Measurements from ENCODE around the gene ZFP62.
"Not testable (repeated sequence)": the region's sequence is repeated elsewhere in the genome, so short reads cannot be mapped to it uniquely, and the experiment has no call there.

ZFP62 gene

DNA sequence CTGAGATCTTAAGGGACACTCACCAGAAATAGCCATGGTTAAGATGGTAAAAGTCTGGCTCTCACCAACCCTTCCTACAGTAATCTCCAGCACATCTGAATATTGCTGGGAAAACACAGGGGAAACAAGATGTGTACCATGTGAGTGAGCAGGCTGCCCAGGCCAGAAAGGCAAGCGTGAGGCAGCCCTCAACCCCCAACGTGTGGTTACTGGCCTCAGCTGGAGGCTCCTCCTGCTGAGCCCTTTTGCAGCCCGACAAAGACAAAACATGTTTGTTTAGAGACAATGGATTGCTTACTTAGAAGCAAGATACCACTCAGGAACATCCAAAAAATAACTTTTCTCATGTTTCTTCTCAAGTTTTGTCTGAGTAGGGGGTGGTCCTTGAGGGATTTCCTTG is 16.6 kb downstream of the ZFP62 start:
- H3K9me3 ChIP-seq (replicated peaks in 1 of 11): peaks cover 21 to 47% (median 29%) of the 10 kb centered on the region in 11 experiments
- H3K27ac ChIP-seq: no peak overlapping the region
- H3K36me3 ChIP-seq: peaks cover 18 to 42% (median 25%) of the 10 kb centered on the region in 11 experiments
- H4K20me1 ChIP-seq: no peaks in the 10 kb centered on the region
- H3K9ac ChIP-seq: no peak overlapping the region
- no peak overlapping the region for H3K4me3 ChIP-seq
- no peaks in the 10 kb centered on the region for H3K4me1 ChIP-seq
- H3K27me3 ChIP-seq: no peaks in the 10 kb centered on the region
- no peak for TF ChIP-seq Cebpa-rat (IDR thresholded peaks at IDR 0.05)
- no peak overlapping the region for H3K4me2 ChIP-seq

DNA sequence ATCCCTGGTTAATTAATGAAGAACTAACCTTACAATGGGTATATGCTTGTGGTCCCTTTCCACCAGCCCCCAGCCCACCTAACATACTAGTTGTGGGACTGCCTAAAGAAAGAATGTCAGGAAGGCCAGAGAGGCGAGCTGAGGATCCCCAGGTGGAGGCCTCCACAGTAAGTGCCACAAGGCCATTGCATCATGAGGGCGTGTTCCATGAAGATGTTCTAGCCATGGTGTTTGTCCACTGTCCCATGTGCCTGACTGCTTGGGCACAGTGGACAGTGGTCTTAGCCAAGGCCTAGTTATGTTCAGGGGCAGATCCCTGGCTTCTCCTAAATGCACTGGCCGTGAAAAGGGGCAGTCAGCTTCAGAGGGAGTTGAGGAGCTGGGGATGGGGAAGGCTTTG is 21.1 kb downstream of the ZFP62 start:
- Histone ChIP-seq H3K9ac (no peak overlapping the region), H3K9me3 (replicated peaks in 1 of 11) (peaks cover 8 to 22% (median 14%) of the 10 kb centered on the region in 11 experiments; a peak in 20 of 22 replicates), H3K27ac (no peak overlapping the region), H3K4me1 (peaks cover 0 to 5% (median 0%) of the 10 kb centered on the region in 10 experiments; a peak in 2 of 20 replicates), H3K4me2 (no peak overlapping the region), H3K27me3 (no peaks in the 10 kb centered on the region), H4K20me1 (peaks cover 0 to 20% (median 0%) of the 10 kb centered on the region in 11 experiments; a peak in 3 of 22 replicates), H3K4me3 (no peak overlapping the region), H3K36me3 (peaks cover 12 to 42% (median 33%) of the 10 kb centered on the region in 11 experiments)
- no peak for TF ChIP-seq Cebpa-rat (IDR thresholded peaks at IDR 0.05)

DNA sequence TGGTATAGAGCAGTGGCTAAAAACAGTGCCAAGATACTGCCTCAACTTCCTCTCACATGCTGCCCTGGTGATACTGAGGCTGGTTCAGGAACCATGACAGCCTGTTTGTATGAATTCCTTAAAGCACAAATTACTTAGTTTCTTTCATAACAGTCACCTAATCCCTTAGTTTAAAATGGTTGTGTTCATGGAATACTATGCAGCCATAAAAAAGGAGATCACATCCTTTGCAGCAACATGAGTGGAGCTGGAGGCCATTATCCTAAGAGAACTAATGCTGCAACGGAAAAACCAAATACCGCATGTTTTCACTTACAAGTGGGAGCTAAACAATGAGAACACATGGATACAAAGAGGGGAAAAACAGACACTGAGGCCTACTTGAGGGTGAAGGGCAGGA is 21.8 kb downstream of the ZFP62 start:
- no peak overlapping the region for H3K4me2 ChIP-seq
- TF ChIP-seq Cebpa-rat (IDR thresholded peaks at IDR 0.05): no peak
- H3K36me3 ChIP-seq: peaks cover 19 to 49% (median 40%) of the 10 kb centered on the region in 11 experiments
- no peak overlapping the region for H3K9ac ChIP-seq
- H3K9me3 ChIP-seq (replicated peaks in 1 of 11): peaks cover 8 to 22% (median 14%) of the 10 kb centered on the region in 11 experiments; a peak in 20 of 22 replicates
- H3K4me1 ChIP-seq: peaks cover 0 to 12% (median 0%) of the 10 kb centered on the region in 10 experiments; a peak in 4 of 20 replicates
- peaks cover 0 to 27% (median 0%) of the 10 kb centered on the region in 11 experiments; a peak in 4 of 22 replicates for H4K20me1 ChIP-seq
- H3K4me3 ChIP-seq: no peak overlapping the region
- no peaks in the 10 kb centered on the region for H3K27me3 ChIP-seq
- H3K27ac ChIP-seq: no peak overlapping the region

- peaks cover 0 to 43% (median 0%) of the 10 kb centered on the region in 11 experiments; a peak in 4 of 22 replicates for H4K20me1 ChIP-seq
- H3K27me3 ChIP-seq: no peaks in the 10 kb centered on the region
- peaks cover 8 to 19% (median 14%) of the 10 kb centered on the region in 11 experiments; a peak in 20 of 22 replicates for H3K9me3 ChIP-seq (replicated peaks in 1 of 11)
- H3K4me2 ChIP-seq: no peak overlapping the region
- peaks cover 22 to 60% (median 43%) of the 10 kb centered on the region in 11 experiments for H3K36me3 ChIP-seq
- H3K4me1 ChIP-seq: peaks cover 8 to 29% (median 10%) of the 10 kb centered on the region in 10 experiments
- no peak for TF ChIP-seq Cebpa-rat (IDR thresholded peaks at IDR 0.05)
- no peak overlapping the region for H3K4me3 ChIP-seq
- no peak overlapping the region for H3K9ac ChIP-seq
- H3K27ac ChIP-seq: no peak overlapping the region
Observed at GRCh38 chr5:180837478-180837877, 23.6 kb downstream of the ZFP62 start.

DNA sequence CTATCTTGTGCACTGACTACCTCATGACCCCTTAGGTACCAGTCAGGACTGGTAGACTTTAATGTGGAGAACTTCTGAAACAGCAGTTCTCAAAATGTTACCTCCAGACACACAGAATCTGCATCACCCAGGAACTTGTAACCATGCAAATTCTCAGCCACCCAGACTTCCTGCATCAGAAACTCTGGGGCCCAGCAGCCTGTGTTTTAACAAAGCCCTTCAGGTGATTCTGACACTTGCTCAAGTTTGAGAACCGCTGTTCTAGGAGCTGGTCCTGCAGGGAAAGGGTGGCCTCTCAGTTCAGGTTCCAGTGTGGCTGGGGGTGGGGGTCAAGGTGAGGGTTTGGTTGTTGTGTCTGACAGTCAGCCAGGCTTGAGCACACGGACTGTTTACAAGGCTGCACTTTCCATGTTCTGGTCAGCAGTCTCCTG is 28.4 kb downstream of the ZFP62 start:
- peaks cover 0 to 49% (median 0%) of the 10 kb centered on the region in 11 experiments; a peak in 4 of 22 replicates for H4K20me1 ChIP-seq
- peak overlapping the region; percentile 93 to 99 (median 98); a peak in 21 of 22 replicates for H3K9ac ChIP-seq
- H3K4me2 ChIP-seq: peak overlapping the region; percentile 86 to 99 (median 96)
- TF ChIP-seq Cebpa-rat (IDR thresholded peaks at IDR 0.05): no peak
- peaks cover 34 to 56% (median 51%) of the 10 kb centered on the region in 11 experiments for H3K36me3 ChIP-seq
- peaks cover 26 to 51% (median 30%) of the 10 kb centered on the region in 10 experiments for H3K4me1 ChIP-seq
- peaks cover 17 to 27% (median 23%) of the 10 kb centered on the region in 11 experiments for H3K9me3 ChIP-seq (replicated peaks in 1 of 11)
- no peaks in the 10 kb centered on the region for H3K27me3 ChIP-seq
- peak overlapping the region in 9 of 11 experiments; percentile 5 to 99 (median 98); a peak in 11 of 22 replicates for H3K27ac ChIP-seq
- peak overlapping the region; percentile 73 to 94 (median 86); a peak in 19 of 20 replicates for H3K4me3 ChIP-seq

- H3K27me3 ChIP-seq: no peaks in the 10 kb centered on the region
- peaks cover 26 to 61% (median 30%) of the 10 kb centered on the region in 10 experiments for H3K4me1 ChIP-seq
- peaks cover 34 to 44% (median 39%) of the 10 kb centered on the region in 11 experiments for H3K36me3 ChIP-seq
- peaks cover 17 to 27% (median 23%) of the 10 kb centered on the region in 11 experiments for H3K9me3 ChIP-seq (replicated peaks in 1 of 11)
- no peak for TF ChIP-seq Cebpa-rat (IDR thresholded peaks at IDR 0.05)
- H3K4me3 ChIP-seq: peak overlapping the region; percentile 73 to 94 (median 86)
- H3K9ac ChIP-seq: peak overlapping the region; percentile 93 to 99 (median 98)
- H3K27ac ChIP-seq: peak overlapping the region; percentile 94 to 100 (median 98)
- H3K4me2 ChIP-seq: peak overlapping the region; percentile 86 to 99 (median 96)
- H4K20me1 ChIP-seq: peaks cover 0 to 43% (median 0%) of the 10 kb centered on the region in 11 experiments; a peak in 4 of 22 replicates
Observed at GRCh38 chr5:180831139-180832093, 29.7 kb downstream of the ZFP62 start.

GRCh38 chr5:180830253-180831138 is 30.6 kb downstream of the ZFP62 start:
- Histone ChIP-seq H3K27me3 (no peaks in the 10 kb centered on the region), H3K4me1 (peaks cover 26 to 70% (median 30%) of the 10 kb centered on the region in 10 experiments), H3K9ac (peak overlapping the region; percentile 93 to 99 (median 98)), H3K27ac (peak overlapping the region; percentile 94 to 100 (median 98)), H4K20me1 (peaks cover 0 to 34% (median 0%) of the 10 kb centered on the region in 11 experiments; a peak in 4 of 22 replicates), H3K4me3 (peak overlapping the region; percentile 73 to 94 (median 86)), H3K4me2 (peak overlapping the region; percentile 86 to 99 (median 96)), H3K36me3 (peaks cover 27 to 35% (median 30%) of the 10 kb centered on the region in 11 experiments), H3K9me3 (replicated peaks in 1 of 11) (peaks cover 17 to 27% (median 23%) of the 10 kb centered on the region in 11 experiments)
- no peak for TF ChIP-seq Cebpa-rat (IDR thresholded peaks at IDR 0.05)

GRCh38 chr5:180829726-180830125 is 31.4 kb downstream of the ZFP62 start:
- Histone ChIP-seq H3K4me1 (peaks cover 27 to 71% (median 31%) of the 10 kb centered on the region in 10 experiments), H3K27me3 (no peaks in the 10 kb centered on the region), H3K9me3 (replicated peaks in 1 of 11) (peaks cover 17 to 27% (median 23%) of the 10 kb centered on the region in 11 experiments), H3K4me3 (peak overlapping the region; percentile 73 to 94 (median 86)), H3K4me2 (peak overlapping the region; percentile 86 to 99 (median 96)), H3K36me3 (peaks cover 19 to 27% (median 22%) of the 10 kb centered on the region in 11 experiments), H3K9ac (peak overlapping the region in 8 of 11 experiments; percentile 94 to 99 (median 98); a peak in 11 of 22 replicates), H4K20me1 (peaks cover 0 to 26% (median 0%) of the 10 kb centered on the region in 11 experiments; a peak in 4 of 22 replicates), H3K27ac (peak overlapping the region in 9 of 11 experiments; percentile 96 to 100 (median 98); a peak in 13 of 22 replicates)
- no peak for TF ChIP-seq Cebpa-rat (IDR thresholded peaks at IDR 0.05)

- H3K9me3 ChIP-seq (replicated peaks in 1 of 11): peaks cover 17 to 27% (median 23%) of the 10 kb centered on the region in 11 experiments
- H3K27ac ChIP-seq: peak overlapping the region in 5 of 11 experiments; percentile 96 to 99 (median 98); a peak in 8 of 22 replicates
- H3K27me3 ChIP-seq: not testable (repeated sequence)
- H3K4me1 ChIP-seq: peaks cover 27 to 71% (median 33%) of the 10 kb centered on the region in 10 experiments
- H3K4me2 ChIP-seq: peak overlapping the region in 3 of 11 experiments; percentile 89 to 99 (median 97); a peak in 4 of 22 replicates
- peaks cover 0 to 19% (median 0%) of the 10 kb centered on the region in 11 experiments; a peak in 2 of 22 replicates for H4K20me1 ChIP-seq
- H3K36me3 ChIP-seq: peaks cover 12 to 19% (median 15%) of the 10 kb centered on the region in 11 experiments; a peak in 21 of 22 replicates
- H3K9ac ChIP-seq: peak overlapping the region in 2 of 11 experiments; percentile 98 to 99; a peak in 5 of 22 replicates
- peak overlapping the region in 7 of 10 experiments; percentile 73 to 94 (median 84); a peak in 9 of 20 replicates for H3K4me3 ChIP-seq
Observed at GRCh38 chr5:180828756-180829531, 32.1 kb downstream of the ZFP62 start.

GRCh38 chr5:180827374-180827773 is 33.7 kb downstream of the ZFP62 start:
- Histone ChIP-seq H3K9me3 (replicated peaks in 1 of 11) (peaks cover 17 to 27% (median 23%) of the 10 kb centered on the region in 11 experiments), H3K4me2 (peak overlapping the region in 2 of 11 experiments; percentile 49 to 58; a peak in 2 of 22 replicates), H3K27ac (peak overlapping the region in 1 of 11 experiments; percentile 12; a peak in 1 of 22 replicates), H3K36me3 (peaks cover 9 to 16% (median 13%) of the 10 kb centered on the region in 11 experiments; a peak in 21 of 22 replicates), H3K4me1 (peaks cover 15 to 65% (median 23%) of the 10 kb centered on the region in 10 experiments)
- not testable (repeated sequence) for H3K27me3 ChIP-seq, H3K4me3 ChIP-seq, H3K9ac ChIP-seq, H4K20me1 ChIP-seq
